ENCODE data around the gene GAST. TPM values are rescaled to one million over a fixed set of nuclear protein-coding genes. Genes with fewer than 3 reads are reported as not detected.

GAST gene
- total and polyA plus RNA-seq, 2 of the 13 experiments (the other 11 are each of a cell fraction or from before 2014, with no cell fraction given), result 0.32 to 0.42 TPM

GRCh38 chr17:41682631-41683030 lies 29.5 kb upstream of the GAST start:
- Histone ChIP-seq H3K27me3 (ENCODE audit: control insufficient read depth in 1 of 2, insufficient read depth in 2 of 2, low read length in 2 of 2) (peaks cover 2 to 8% of the 10 kb centered on the region in 2 experiments; a peak in 4 of 5 replicates), H3K9ac (ENCODE audit: insufficient read depth, low read depth, low read length) (no peak overlapping the region), H3K27ac (ENCODE audit: extremely low read length, insufficient read depth, low read length) (no peak overlapping the region), H3K4me1 (ENCODE audit: insufficient read depth, low read length) (peaks cover 27% of the 10 kb centered on the region), H4K20me1 (ENCODE audit: insufficient read depth, low read length) (no peaks in the 10 kb centered on the region), H3K36me3 (replicated peaks in 1 of 2; ENCODE audit: control insufficient read depth in 1 of 2, insufficient read depth in 2 of 2, low read length in 2 of 2) (no peaks in the 10 kb centered on the region), H3K9me3 (ENCODE audit: low read length) (no peaks in the 10 kb centered on the region), H3K4me3 (replicated peaks in 1 of 3; ENCODE audit: insufficient read depth in 1 of 3, low read depth in 2 of 3, low read length in 3 of 3) (no peak overlapping the region), H2AFZ (ENCODE audit: low read length) (no peak overlapping the region), H3K79me2 (ENCODE audit: insufficient read depth, low read length) (no peaks in the 10 kb centered on the region), H3K4me2 (ENCODE audit: low read depth, low read length) (no peak overlapping the region)
- TF ChIP-seq REXO4 (CRISPR knock-in tag; IDR thresholded peaks at IDR 0.05; ENCODE audit: borderline replicate concordance) (no peak), POLR2AphosphoS5 (IDR thresholded peaks at IDR 0.05; ENCODE audit: low read depth, low read length) (no peak), THRA (CRISPR knock-in tag; IDR thresholded peaks at IDR 0.05; ENCODE audit: borderline replicate concordance) (no peak), MTERF4 (CRISPR knock-in tag; IDR thresholded peaks at IDR 0.05) (no peak), ZNF354B (CRISPR knock-in tag; IDR thresholded peaks at IDR 0.05) (no peak), ZNF18 (CRISPR knock-in tag; IDR thresholded peaks at IDR 0.05; ENCODE audit: insufficient replicate concordance) (no peak), NFE2 (CRISPR knock-in tag; IDR thresholded peaks at IDR 0.05) (no peak), ZNF709 (CRISPR knock-in tag; IDR thresholded peaks at IDR 0.05) (no peak), CENPBD1 (CRISPR knock-in tag; IDR thresholded peaks at IDR 0.05; ENCODE audit: borderline replicate concordance, low read depth) (no peak), ZNF619 (CRISPR knock-in tag; IDR thresholded peaks at IDR 0.05) (no peak), ZNF687 (CRISPR knock-in tag; IDR thresholded peaks at IDR 0.05) (no peak), ZNF766 (CRISPR knock-in tag; IDR thresholded peaks at IDR 0.05; ENCODE audit: borderline replicate concordance) (no peak), ETV6 (CRISPR knock-in tag; conservative IDR thresholded peaks at IDR 0.05) (no peak)
- intact Hi-C loops (cut with micrococcal nuclease; ENCODE audit: unreplicated experiment) (no loop called here), in situ Hi-C loops (cut with HindIII; ENCODE audit: extremely low pct_ligation_motif_present, low pct_unique_long_range_greater_than_20kb) (no loop called here)
- ChIA-PET POLR2A (no interaction called here), CTCF (ENCODE audit: low intra/inter-chr PET ratio, low total read pairs) (no interaction called here)
- no peak for ATAC-seq
- BruUV-seq (replicated peaks), result no TSS peak
- DNase-seq (ENCODE audit: low spot score), result no peak
- no peak for FAIRE-seq
- WGBS (ENCODE audit: low lambda C conversion rate), result 42% methylated on average over 5 of the region's 5 CpGs

Data from HepG2 (cell line).